ENCODE measurements around the gene GSAP.

GRCh38 chr7:77438131-77438530 lies 22.0 kb upstream of the GSAP start:
- TF ChIP-seq CTCF (conservative IDR thresholded peaks at IDR 0.05; ENCODE audit: low read depth, low read length) = no peak
- TF ChIP-seq EZH2 (IDR thresholded peaks at IDR 0.05; ENCODE audit: low read length, unreplicated experiment) = no peak
